GM23338 (cell line): ENCODE data around the gene TRPM3. TPM values are rescaled to one million over a fixed set of nuclear protein-coding genes. Genes with fewer than 3 reads are reported as not detected.

Experiments
- ATAC-seq: fragments of 200-7000 bp; cut with Tn5 transposase; 3 replicates; pipeline ENCODE4 v1.9.1; 2020
- DNase-seq: peaks from one replicate; pipeline ENCODE4 v3.0.0-alpha.2; 2015; ENCODE audit warnings: low spot score
- H2AFZ ChIP-seq: fragments of 200-600 bp; sonication (generic); 2 replicates; pipeline ENCODE4 v1.8.0; 2016; ENCODE audit warnings: antibody characterized with exemption, mild to moderate bottlenecking, moderate library complexity
- H3F3A ChIP-seq: fragments of 200-600 bp; sonication (generic); replicated peaks from 2 replicates; pipeline ENCODE4 v1.8.0; 2017; ENCODE audit warnings: antibody characterized with exemption, mixed run types, low read depth
- H3K27ac ChIP-seq: fragments of 200-600 bp; sonication (generic); 2 replicates; pipeline ENCODE4 v1.6.1; 2016; ENCODE audit warnings: low read depth
- H3K27me3 ChIP-seq: fragments of 200-600 bp; sonication (generic); 2 replicates; pipeline ENCODE4 v1.8.0; 2016; ENCODE audit warnings: mild to moderate bottlenecking, mixed run types, moderate library complexity; ENCODE audit not compliant: insufficient read depth
- H3K36me3 ChIP-seq: fragments of 200-600 bp; sonication (generic); 2 replicates; pipeline ENCODE4 v1.8.0; 2016; ENCODE audit warnings: mild to moderate bottlenecking; ENCODE audit not compliant: insufficient read depth
- H3K4me1 ChIP-seq: fragments of 200-600 bp; sonication (generic); 2 replicates; pipeline ENCODE4 v1.8.0; 2016; ENCODE audit warnings: mild to moderate bottlenecking, moderate library complexity; ENCODE audit not compliant: insufficient read depth
- H3K4me2 ChIP-seq: fragments of 200-600 bp; sonication (generic); 2 replicates; pipeline ENCODE4 v1.7.1; 2017; ENCODE audit warnings: mixed run types
- H3K4me3 ChIP-seq: fragments of 200-600 bp; sonication (generic); 2 replicates; pipeline ENCODE4 v1.6.1; 2016; ENCODE audit warnings: mixed run types
- H3K79me2 ChIP-seq: fragments of 200-600 bp; sonication (generic); replicated peaks from 2 replicates; pipeline ENCODE4 v1.8.0; 2017; ENCODE audit warnings: mild to moderate bottlenecking; ENCODE audit not compliant: insufficient read depth
- H3K9me2 ChIP-seq: fragments of 200-600 bp; sonication (generic); 2 replicates; pipeline ENCODE4 v1.8.0; 2017; ENCODE audit not compliant: insufficient read depth
- H4K20me1 ChIP-seq: fragments of 200-600 bp; sonication (generic); replicated peaks from 2 replicates; pipeline ENCODE4 v1.8.0; 2017; ENCODE audit warnings: mild to moderate bottlenecking; ENCODE audit not compliant: insufficient read depth
- H3K27ac Mint-ChIP-seq: 2 replicates; pipeline ENCODE4 v1.8.0; 2020; ENCODE audit warnings: inconsistent platforms, mild to moderate bottlenecking, moderate library complexity, mixed read lengths
- H3K27me3 Mint-ChIP-seq: 3 replicates; pipeline ENCODE4 v1.8.0; 2022; ENCODE audit warnings: low read depth, mild to moderate bottlenecking, moderate library complexity, mixed read lengths, inconsistent platforms; ENCODE audit not compliant: insufficient read depth, poor library complexity
- H3K36me3 Mint-ChIP-seq: 3 replicates; pipeline ENCODE4 v1.8.0; 2021; ENCODE audit warnings: low read depth, mild to moderate bottlenecking, inconsistent platforms, moderate library complexity, mixed read lengths
- H3K4me1 Mint-ChIP-seq: 3 replicates; pipeline ENCODE4 v1.8.0; 2020; ENCODE audit warnings: mild to moderate bottlenecking, inconsistent platforms, mixed read lengths
- H3K4me3 Mint-ChIP-seq: 3 replicates; pipeline ENCODE4 v1.8.0; 2021; ENCODE audit warnings: moderate library complexity, mild to moderate bottlenecking, inconsistent platforms, mixed read lengths
- H3K9me3 Mint-ChIP-seq: 3 replicates; pipeline ENCODE4 v1.8.0; 2020; ENCODE audit warnings: moderate library complexity, mild to moderate bottlenecking, inconsistent platforms, mixed read lengths
- EZH2 ChIP-seq: fragments of 200-600 bp; sonication (generic); IDR thresholded peaks from one replicate; pipeline ENCODE4 v1.8.0; 2017; ENCODE audit warnings: antibody characterized with exemption, mild to moderate bottlenecking, low read depth; ENCODE audit not compliant: unreplicated experiment
- JUNB ChIP-seq: IDR thresholded peaks from one replicate; pipeline ENCODE4 v1.6.1; 2016; ENCODE audit warnings: antibody characterized with exemption; ENCODE audit not compliant: unreplicated experiment
- STAT1 ChIP-seq: IDR thresholded peaks from one replicate; pipeline ENCODE4 v1.6.1; 2016; ENCODE audit warnings: antibody characterized with exemption; ENCODE audit not compliant: unreplicated experiment
- ZNF331 ChIP-seq: fragments of 250-450 bp; sonication (Bioruptor Pico); IDR thresholded peaks from 2 replicates; pipeline ENCODE4 v1.5.0; 2020; ENCODE audit warnings: low read depth, mild to moderate bottlenecking, moderate library complexity
- polyA plus RNA-seq: library from polyadenylated mRNA; unstranded; fragments of >200 nt; fragmentation: Nextera tagmentation; extraction: Ambion mirVana; gene quantifications from 2 replicates; pipeline ENCODE4 v1.2.1, GENCODE V29; 2016
- total RNA-seq: library from RNA; depleted of rRNA; stranded (reverse); fragments of >200 nt; shearing (Covaris generic); gene quantifications from 2 replicates; pipeline ENCODE4 v1.2.3, GENCODE V29; 2014
- TF ChIP-seq, protein P1 (sequence below): fragments of 250-450 bp; sonication (Bioruptor Pico); IDR thresholded peaks from 2 replicates; pipeline ENCODE4 v1.5.0; 2020; ENCODE audit warnings: mild to moderate bottlenecking, moderate library complexity
- TF ChIP-seq, protein P2 (sequence below): IDR thresholded peaks from one replicate; pipeline ENCODE4 v1.6.1; 2018; ENCODE audit warnings: antibody characterized with exemption; ENCODE audit not compliant: unreplicated experiment

Gene TRPM3
- total and polyA plus RNA-seq, 2 experiments from 2014 or later, result 2.8 to 8.2 TPM

GRCh38 chr9:70587201-70587600 lies 534.2 kb downstream of the TRPM3 start (continued):
- TF ChIP-seq, protein P1, sequence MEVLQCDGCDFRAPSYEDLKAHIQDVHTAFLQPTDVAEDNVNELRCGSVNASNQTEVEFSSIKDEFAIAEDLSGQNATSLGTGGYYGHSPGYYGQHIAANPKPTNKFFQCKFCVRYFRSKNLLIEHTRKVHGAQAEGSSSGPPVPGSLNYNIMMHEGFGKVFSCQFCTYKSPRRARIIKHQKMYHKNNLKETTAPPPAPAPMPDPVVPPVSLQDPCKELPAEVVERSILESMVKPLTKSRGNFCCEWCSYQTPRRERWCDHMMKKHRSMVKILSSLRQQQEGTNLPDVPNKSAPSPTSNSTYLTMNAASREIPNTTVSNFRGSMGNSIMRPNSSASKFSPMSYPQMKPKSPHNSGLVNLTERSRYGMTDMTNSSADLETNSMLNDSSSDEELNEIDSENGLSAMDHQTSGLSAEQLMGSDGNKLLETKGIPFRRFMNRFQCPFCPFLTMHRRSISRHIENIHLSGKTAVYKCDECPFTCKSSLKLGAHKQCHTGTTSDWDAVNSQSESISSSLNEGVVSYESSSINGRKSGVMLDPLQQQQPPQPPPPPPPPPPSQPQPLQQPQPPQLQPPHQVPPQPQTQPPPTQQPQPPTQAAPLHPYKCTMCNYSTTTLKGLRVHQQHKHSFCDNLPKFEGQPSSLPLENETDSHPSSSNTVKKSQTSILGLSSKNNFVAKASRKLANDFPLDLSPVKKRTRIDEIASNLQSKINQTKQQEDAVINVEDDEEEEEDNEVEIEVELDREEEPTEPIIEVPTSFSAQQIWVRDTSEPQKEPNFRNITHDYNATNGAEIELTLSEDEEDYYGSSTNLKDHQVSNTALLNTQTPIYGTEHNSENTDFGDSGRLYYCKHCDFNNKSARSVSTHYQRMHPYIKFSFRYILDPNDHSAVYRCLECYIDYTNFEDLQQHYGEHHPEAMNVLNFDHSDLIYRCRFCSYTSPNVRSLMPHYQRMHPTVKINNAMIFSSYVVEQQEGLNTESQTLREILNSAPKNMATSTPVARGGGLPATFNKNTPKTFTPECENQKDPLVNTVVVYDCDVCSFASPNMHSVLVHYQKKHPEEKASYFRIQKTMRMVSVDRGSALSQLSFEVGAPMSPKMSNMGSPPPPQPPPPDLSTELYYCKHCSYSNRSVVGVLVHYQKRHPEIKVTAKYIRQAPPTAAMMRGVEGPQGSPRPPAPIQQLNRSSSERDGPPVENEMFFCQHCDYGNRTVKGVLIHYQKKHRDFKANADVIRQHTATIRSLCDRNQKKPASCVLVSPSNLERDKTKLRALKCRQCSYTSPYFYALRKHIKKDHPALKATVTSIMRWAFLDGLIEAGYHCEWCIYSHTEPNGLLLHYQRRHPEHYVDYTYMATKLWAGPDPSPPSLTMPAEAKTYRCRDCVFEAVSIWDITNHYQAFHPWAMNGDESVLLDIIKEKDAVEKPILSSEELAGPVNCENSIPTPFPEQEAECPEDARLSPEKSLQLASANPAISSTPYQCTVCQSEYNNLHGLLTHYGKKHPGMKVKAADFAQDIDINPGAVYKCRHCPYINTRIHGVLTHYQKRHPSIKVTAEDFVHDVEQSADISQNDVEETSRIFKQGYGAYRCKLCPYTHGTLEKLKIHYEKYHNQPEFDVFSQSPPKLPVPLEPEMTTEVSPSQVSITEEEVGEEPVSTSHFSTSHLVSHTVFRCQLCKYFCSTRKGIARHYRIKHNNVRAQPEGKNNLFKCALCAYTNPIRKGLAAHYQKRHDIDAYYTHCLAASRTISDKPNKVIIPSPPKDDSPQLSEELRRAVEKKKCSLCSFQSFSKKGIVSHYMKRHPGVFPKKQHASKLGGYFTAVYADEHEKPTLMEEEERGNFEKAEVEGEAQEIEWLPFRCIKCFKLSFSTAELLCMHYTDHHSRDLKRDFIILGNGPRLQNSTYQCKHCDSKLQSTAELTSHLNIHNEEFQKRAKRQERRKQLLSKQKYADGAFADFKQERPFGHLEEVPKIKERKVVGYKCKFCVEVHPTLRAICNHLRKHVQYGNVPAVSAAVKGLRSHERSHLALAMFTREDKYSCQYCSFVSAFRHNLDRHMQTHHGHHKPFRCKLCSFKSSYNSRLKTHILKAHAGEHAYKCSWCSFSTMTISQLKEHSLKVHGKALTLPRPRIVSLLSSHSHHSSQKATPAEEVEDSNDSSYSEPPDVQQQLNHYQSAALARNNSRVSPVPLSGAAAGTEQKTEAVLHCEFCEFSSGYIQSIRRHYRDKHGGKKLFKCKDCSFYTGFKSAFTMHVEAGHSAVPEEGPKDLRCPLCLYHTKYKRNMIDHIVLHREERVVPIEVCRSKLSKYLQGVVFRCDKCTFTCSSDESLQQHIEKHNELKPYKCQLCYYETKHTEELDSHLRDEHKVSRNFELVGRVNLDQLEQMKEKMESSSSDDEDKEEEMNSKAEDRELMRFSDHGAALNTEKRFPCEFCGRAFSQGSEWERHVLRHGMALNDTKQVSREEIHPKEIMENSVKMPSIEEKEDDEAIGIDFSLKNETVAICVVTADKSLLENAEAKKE (CRISPR knock-in tag), result no peak

DNA sequence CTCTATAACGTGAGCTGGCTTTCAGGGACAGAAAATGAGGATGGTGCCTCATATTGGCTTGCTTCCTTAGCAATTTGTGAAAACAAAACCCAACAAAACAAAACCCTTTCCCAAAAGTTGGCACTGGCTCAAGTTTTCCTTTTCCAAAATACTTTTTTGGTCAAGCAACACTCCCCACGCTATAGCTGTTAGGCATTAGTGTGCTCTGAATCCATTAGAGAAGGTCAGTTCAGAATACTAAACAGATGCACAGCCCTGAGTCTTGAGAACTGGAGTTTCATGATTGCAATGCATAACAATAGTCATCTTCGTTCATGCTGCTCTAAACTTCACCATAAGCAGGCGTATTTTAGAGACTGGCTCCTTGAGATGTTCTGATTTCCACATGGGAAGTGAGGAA lies 534.9 kb downstream of the TRPM3 start:
- Histone ChIP-seq H3K27me3 (no peaks in the 10 kb centered on the region), H3K36me3 (no peaks in the 10 kb centered on the region), H2AFZ (no peak overlapping the region), H4K20me1 (no peaks in the 10 kb centered on the region), H3K9me2 (0 out of 2 replicates have a peak, but pooled peaks cover 4% of the 10 kb centered on the region), H3K4me1 (no peaks in the 10 kb centered on the region; the same call in 1 of the 2 replicates), H3K27ac (no peak overlapping the region), H3F3A (no peaks in the 10 kb centered on the region), H3K79me2 (no peaks in the 10 kb centered on the region), H3K4me3 (no peak overlapping the region), H3K4me2 (no peak overlapping the region)
- H3K9me3 Mint-ChIP-seq, result no peaks in the 10 kb centered on the region
- no peak overlapping the region for H3K4me3 Mint-ChIP-seq
- DNase-seq (no peak), ATAC-seq (no peak)
- no peak overlapping the region for H3K27ac Mint-ChIP-seq
- H3K36me3 Mint-ChIP-seq, result no peaks in the 10 kb centered on the region
- peaks cover 2% of the 10 kb centered on the region for H3K27me3 Mint-ChIP-seq
- peaks cover 7% of the 10 kb centered on the region; the same call in 2 of the 3 replicates for H3K4me1 Mint-ChIP-seq
- TF ChIP-seq EZH2, result no peak
- no peak for TF ChIP-seq ZNF331
- no peak for TF ChIP-seq STAT1
- TF ChIP-seq, protein P1 (CRISPR knock-in tag), result no peak
- no peak for TF ChIP-seq JUNB
- TF ChIP-seq, protein P2, sequence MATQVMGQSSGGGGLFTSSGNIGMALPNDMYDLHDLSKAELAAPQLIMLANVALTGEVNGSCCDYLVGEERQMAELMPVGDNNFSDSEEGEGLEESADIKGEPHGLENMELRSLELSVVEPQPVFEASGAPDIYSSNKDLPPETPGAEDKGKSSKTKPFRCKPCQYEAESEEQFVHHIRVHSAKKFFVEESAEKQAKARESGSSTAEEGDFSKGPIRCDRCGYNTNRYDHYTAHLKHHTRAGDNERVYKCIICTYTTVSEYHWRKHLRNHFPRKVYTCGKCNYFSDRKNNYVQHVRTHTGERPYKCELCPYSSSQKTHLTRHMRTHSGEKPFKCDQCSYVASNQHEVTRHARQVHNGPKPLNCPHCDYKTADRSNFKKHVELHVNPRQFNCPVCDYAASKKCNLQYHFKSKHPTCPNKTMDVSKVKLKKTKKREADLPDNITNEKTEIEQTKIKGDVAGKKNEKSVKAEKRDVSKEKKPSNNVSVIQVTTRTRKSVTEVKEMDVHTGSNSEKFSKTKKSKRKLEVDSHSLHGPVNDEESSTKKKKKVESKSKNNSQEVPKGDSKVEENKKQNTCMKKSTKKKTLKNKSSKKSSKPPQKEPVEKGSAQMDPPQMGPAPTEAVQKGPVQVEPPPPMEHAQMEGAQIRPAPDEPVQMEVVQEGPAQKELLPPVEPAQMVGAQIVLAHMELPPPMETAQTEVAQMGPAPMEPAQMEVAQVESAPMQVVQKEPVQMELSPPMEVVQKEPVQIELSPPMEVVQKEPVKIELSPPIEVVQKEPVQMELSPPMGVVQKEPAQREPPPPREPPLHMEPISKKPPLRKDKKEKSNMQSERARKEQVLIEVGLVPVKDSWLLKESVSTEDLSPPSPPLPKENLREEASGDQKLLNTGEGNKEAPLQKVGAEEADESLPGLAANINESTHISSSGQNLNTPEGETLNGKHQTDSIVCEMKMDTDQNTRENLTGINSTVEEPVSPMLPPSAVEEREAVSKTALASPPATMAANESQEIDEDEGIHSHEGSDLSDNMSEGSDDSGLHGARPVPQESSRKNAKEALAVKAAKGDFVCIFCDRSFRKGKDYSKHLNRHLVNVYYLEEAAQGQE, result no peak
